Nephron (organoid): ENCODE results near the gene STK32B.

Source experiments
- H3K27ac Mint-ChIP-seq, 3 experiments: 2 replicates each; pipeline ENCODE4 v1.8.0; 2020; ENCODE audit warnings: mixed read lengths in 3 of 3, mild to moderate bottlenecking in 2 of 3, moderate library complexity in 1 of 3
- H3K27me3 Mint-ChIP-seq: 2 replicates; pipeline ENCODE4 v1.8.0; 2021; ENCODE audit warnings: low read depth, mild to moderate bottlenecking, moderate library complexity, mixed read lengths
- H3K36me3 Mint-ChIP-seq: 2 replicates; pipeline ENCODE4 v1.8.0; 2020; ENCODE audit warnings: low read depth, mixed read lengths
- H3K4me1 Mint-ChIP-seq: 2 replicates; pipeline ENCODE4 v1.8.0; 2020; ENCODE audit warnings: mixed read lengths
- H3K4me3 Mint-ChIP-seq, 3 experiments: 2 replicates each; pipeline ENCODE4 v1.8.0; 2020; ENCODE audit warnings: mild to moderate bottlenecking in 3 of 3, mixed read lengths in 3 of 3, moderate library complexity in 2 of 3
- H3K9me3 Mint-ChIP-seq: 2 replicates; pipeline ENCODE4 v1.8.0; 2020; ENCODE audit warnings: mixed read lengths
- CTCF ChIP-seq, 3 experiments: fragments of 200-600 bp; sonication (generic); IDR thresholded peaks; one replicate each; pipeline ENCODE4 v1.5.0; 2021; ENCODE audit warnings: antibody characterized with exemption in 3 of 3; ENCODE audit not compliant: unreplicated experiment in 3 of 3

STK32B gene

GRCh38 chr4:5033281-5033841 is 17.9 kb upstream of the STK32B start:
- H3K4me1 Mint-ChIP-seq = peaks cover 52% of the 10 kb centered on the region
- peak overlapping the region; percentile 12 to 68 (median 64) for H3K27ac Mint-ChIP-seq
- H3K9me3 Mint-ChIP-seq = no peaks in the 10 kb centered on the region
- no peak overlapping the region for H3K4me3 Mint-ChIP-seq
- H3K27me3 Mint-ChIP-seq = peaks cover 9% of the 10 kb centered on the region
- H3K36me3 Mint-ChIP-seq = no peaks in the 10 kb centered on the region
- TF ChIP-seq CTCF (IDR thresholded peaks at IDR 0.05; ENCODE audit: unreplicated experiment in 3 of 3) = no peak

- no peaks in the 10 kb centered on the region for H3K9me3 Mint-ChIP-seq
These were observed 17.1 kb upstream of the STK32B start for GRCh38 chr4:5034206-5034605.

GRCh38 chr4:5036239-5036638 is 15.0 kb upstream of the STK32B start:
- Mint-ChIP-seq H3K27me3 (no peaks in the 10 kb centered on the region), H3K4me3 (peak overlapping the region in 1 of 3 experiments; percentile 26), H3K36me3 (no peaks in the 10 kb centered on the region), H3K9me3 (no peaks in the 10 kb centered on the region), H3K4me1 (peaks cover 58% of the 10 kb centered on the region), H3K27ac (peak overlapping the region; percentile 30 to 77 (median 63))
- TF ChIP-seq CTCF (IDR thresholded peaks at IDR 0.05; ENCODE audit: unreplicated experiment in 3 of 3) = no peak

More at GRCh38 chr4:5034206-5034605, 17.1 kb upstream of the STK32B start:
- no peaks in the 10 kb centered on the region for H3K36me3 Mint-ChIP-seq
- H3K27ac Mint-ChIP-seq = peak overlapping the region; percentile 12 to 68 (median 64)
- no peak for TF ChIP-seq CTCF (IDR thresholded peaks at IDR 0.05; ENCODE audit: unreplicated experiment in 3 of 3)
- peaks cover 53% of the 10 kb centered on the region for H3K4me1 Mint-ChIP-seq
- no peak overlapping the region for H3K4me3 Mint-ChIP-seq
- peaks cover 1% of the 10 kb centered on the region for H3K27me3 Mint-ChIP-seq

- Mint-ChIP-seq H3K36me3 (no peaks in the 10 kb centered on the region), H3K9me3 (no peaks in the 10 kb centered on the region), H3K4me3 (no peak overlapping the region), H3K4me1 (peaks cover 58% of the 10 kb centered on the region), H3K27ac (peak overlapping the region; percentile 14 to 40 (median 28)), H3K27me3 (no peaks in the 10 kb centered on the region)
- no peak for TF ChIP-seq CTCF (IDR thresholded peaks at IDR 0.05; ENCODE audit: unreplicated experiment in 3 of 3)
These were observed 13.4 kb upstream of the STK32B start for GRCh38 chr4:5037553-5038551.

GRCh38 chr4:5039800-5040199 is 11.5 kb upstream of the STK32B start:
- no peak overlapping the region for H3K4me3 Mint-ChIP-seq
- no peak for TF ChIP-seq CTCF (IDR thresholded peaks at IDR 0.05; ENCODE audit: unreplicated experiment in 3 of 3)
- peaks cover 45% of the 10 kb centered on the region for H3K4me1 Mint-ChIP-seq
- no peaks in the 10 kb centered on the region for H3K9me3 Mint-ChIP-seq
- peaks cover 10% of the 10 kb centered on the region for H3K27me3 Mint-ChIP-seq
- peak overlapping the region in 1 of 3 experiments; percentile 15 for H3K27ac Mint-ChIP-seq
- no peaks in the 10 kb centered on the region for H3K36me3 Mint-ChIP-seq
